WI38 (cell line): ENCODE measurements around the gene PER1.

Experiments used
- H3K4me3 ChIP-seq: 2 replicates; pipeline ENCODE4 v1.5.1; 2011; ENCODE audit warnings: low read depth, mild to moderate bottlenecking, control low read depth, low read length
- TF ChIP-seq, protein P1 (sequence below): IDR thresholded peaks from 2 replicates; pipeline ENCODE4 v1.5.1; 2012; ENCODE audit warnings: low read depth, mild to moderate bottlenecking, control low read depth, low read length

PER1 gene

DNA sequence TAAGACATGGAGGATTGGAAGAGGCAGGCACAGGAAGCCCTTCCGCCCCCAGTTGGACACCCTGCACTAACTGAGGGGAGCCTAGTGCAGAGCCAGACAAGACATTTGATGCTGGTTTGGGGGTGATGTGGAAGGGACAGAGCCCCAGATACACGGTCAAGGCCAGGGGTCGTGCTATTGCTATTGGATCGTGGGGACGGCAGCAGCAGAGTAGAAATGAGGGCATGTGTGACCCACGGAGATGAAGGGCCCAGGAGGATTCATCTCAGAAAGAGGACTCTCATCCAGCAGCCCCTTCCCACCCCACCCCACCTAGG lies 12.6 kb upstream of the PER1 start:
- no peak overlapping the region for H3K4me3 ChIP-seq
- TF ChIP-seq, protein P1, sequence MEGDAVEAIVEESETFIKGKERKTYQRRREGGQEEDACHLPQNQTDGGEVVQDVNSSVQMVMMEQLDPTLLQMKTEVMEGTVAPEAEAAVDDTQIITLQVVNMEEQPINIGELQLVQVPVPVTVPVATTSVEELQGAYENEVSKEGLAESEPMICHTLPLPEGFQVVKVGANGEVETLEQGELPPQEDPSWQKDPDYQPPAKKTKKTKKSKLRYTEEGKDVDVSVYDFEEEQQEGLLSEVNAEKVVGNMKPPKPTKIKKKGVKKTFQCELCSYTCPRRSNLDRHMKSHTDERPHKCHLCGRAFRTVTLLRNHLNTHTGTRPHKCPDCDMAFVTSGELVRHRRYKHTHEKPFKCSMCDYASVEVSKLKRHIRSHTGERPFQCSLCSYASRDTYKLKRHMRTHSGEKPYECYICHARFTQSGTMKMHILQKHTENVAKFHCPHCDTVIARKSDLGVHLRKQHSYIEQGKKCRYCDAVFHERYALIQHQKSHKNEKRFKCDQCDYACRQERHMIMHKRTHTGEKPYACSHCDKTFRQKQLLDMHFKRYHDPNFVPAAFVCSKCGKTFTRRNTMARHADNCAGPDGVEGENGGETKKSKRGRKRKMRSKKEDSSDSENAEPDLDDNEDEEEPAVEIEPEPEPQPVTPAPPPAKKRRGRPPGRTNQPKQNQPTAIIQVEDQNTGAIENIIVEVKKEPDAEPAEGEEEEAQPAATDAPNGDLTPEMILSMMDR, result no peak

- TF ChIP-seq, protein P1, result no peak
- H3K4me3 ChIP-seq, result no peak overlapping the region
Measured at GRCh38 chr17:8163978-8164814, 12.0 kb upstream of the PER1 start.

- TF ChIP-seq, protein P1, result no peak
- peak overlapping the region; percentile 75 for H3K4me3 ChIP-seq
Measured at GRCh38 chr17:8162997-8163977, 11.1 kb upstream of the PER1 start.

- peak within 1 kb of the TSS; percentile 75 for H3K4me3 ChIP-seq
- TF ChIP-seq, protein P1, result no peak
Measured at GRCh38 chr17:8162233-8162996, 10.2 kb upstream of the PER1 start, which contains the start of gene VAMP2. VAMP2 (minus strand) TSS chr17:8162948; CDS start chr17:8162879, 69 bp downstream.

DNA sequence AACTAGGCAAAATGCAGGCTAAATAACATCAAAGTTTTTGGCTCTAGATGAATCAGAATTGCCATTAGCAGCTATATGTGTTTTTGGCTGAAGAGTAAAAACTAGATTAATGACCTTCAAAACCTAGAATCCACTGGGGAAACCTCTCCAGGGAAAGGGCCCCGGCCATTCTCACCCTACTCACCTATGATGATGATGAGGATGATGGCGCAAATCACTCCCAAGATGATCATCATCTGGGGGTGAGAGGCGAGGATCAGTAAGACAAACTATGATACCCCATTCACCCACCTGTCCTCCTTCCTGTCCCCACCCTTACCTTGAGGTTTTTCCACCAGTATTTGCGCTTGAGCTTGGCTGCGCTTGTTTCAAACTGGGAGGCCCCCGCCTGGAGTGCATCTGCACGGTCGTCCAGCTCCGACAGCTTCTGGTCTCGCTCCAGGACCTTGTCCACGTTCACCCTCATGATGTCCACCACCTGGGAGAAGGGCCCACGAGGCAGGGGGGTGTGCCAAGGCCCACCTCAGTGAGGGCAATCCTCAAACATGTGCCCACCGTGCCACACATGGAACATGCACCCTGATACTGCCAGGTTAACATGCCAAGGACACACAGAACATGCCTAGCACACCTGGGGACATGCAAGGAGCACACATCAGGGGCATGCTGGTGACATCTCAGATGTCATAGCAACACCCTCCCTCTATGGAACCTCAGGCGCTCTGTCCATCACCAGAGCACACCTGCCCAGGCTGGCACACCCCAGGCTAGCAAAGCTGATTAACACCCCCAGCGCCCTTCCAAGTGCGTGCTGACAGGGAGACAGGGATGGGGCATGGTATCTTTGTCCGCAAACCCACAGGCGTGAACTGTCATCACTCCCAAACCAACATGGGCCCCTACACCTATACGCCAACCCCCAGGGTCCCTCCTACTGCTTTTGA lies 9.4 kb upstream of the PER1 start:
- H3K4me3 ChIP-seq, result peak overlapping the region; percentile 75
- TF ChIP-seq, protein P1, result no peak

GRCh38 chr17:8160741-8161221 lies 8.6 kb upstream of the PER1 start:
- TF ChIP-seq, protein P1, result no peak
- H3K4me3 ChIP-seq, result no peak overlapping the region
